ENCODE measurements around the gene CAMTA1. TPM values are rescaled to one million over a fixed set of nuclear protein-coding genes. Genes with fewer than 3 reads are reported as not detected.

Gene CAMTA1
- polyA plus RNA-seq, 3 donors = 82.3 to 84.7 (median 83.6) TPM

GRCh38 chr1:7018826-7019225 lies 233.6 kb downstream of the CAMTA1 start:
- no peak for DNase-seq (ENCODE audit: low read depth in 3 of 3, low spot score in 2 of 3)

GRCh38 chr1:7019510-7019909 lies 234.3 kb downstream of the CAMTA1 start:
- no peak for DNase-seq (ENCODE audit: low read depth in 3 of 3, low spot score in 2 of 3)

GRCh38 chr1:7022058-7022457 lies 236.8 kb downstream of the CAMTA1 start:
- DNase-seq (ENCODE audit: low read depth in 3 of 3, low spot score in 2 of 3) = no peak

GRCh38 chr1:7025013-7025412 lies 239.8 kb downstream of the CAMTA1 start:
- DNase-seq (ENCODE audit: low read depth in 3 of 3, low spot score in 2 of 3) = no peak

GRCh38 chr1:7026169-7026568 lies 240.9 kb downstream of the CAMTA1 start:
- DNase-seq (ENCODE audit: low read depth in 3 of 3, low spot score in 2 of 3) = no peak

GRCh38 chr1:7032992-7033391 lies 247.7 kb downstream of the CAMTA1 start:
- no peak for DNase-seq (ENCODE audit: low read depth in 3 of 3, low spot score in 2 of 3)

GRCh38 chr1:7036386-7036785 lies 251.1 kb downstream of the CAMTA1 start:
- DNase-seq (ENCODE audit: low read depth in 3 of 3, low spot score in 2 of 3) = no peak

GRCh38 chr1:7039590-7040220 lies 254.5 kb downstream of the CAMTA1 start:
- DNase-seq (ENCODE audit: low read depth in 3 of 3, low spot score in 2 of 3) = no peak

- DNase-seq (ENCODE audit: low read depth in 3 of 3, low spot score in 2 of 3) = no peak
Observed at GRCh38 chr1:7040969-7041695, 255.9 kb downstream of the CAMTA1 start.

GRCh38 chr1:7042322-7043190 lies 257.3 kb downstream of the CAMTA1 start:
- no peak for DNase-seq (ENCODE audit: low read depth in 3 of 3, low spot score in 2 of 3)

GRCh38 chr1:7043191-7043549 lies 257.9 kb downstream of the CAMTA1 start:
- no peak for DNase-seq (ENCODE audit: low read depth in 3 of 3, low spot score in 2 of 3)

- DNase-seq (ENCODE audit: low read depth in 3 of 3, low spot score in 2 of 3) = no peak
Observed at GRCh38 chr1:7043719-7044535, 258.7 kb downstream of the CAMTA1 start.

- DNase-seq (ENCODE audit: low read depth in 3 of 3, low spot score in 2 of 3) = no peak
Observed at GRCh38 chr1:7045897-7046296, 260.6 kb downstream of the CAMTA1 start.

GRCh38 chr1:7046314-7046713 lies 261.1 kb downstream of the CAMTA1 start:
- DNase-seq (ENCODE audit: low read depth in 3 of 3, low spot score in 2 of 3) = peak in 2 of 3 donors; percentile 33 to 67

GRCh38 chr1:7046891-7047290 lies 261.6 kb downstream of the CAMTA1 start:
- DNase-seq (ENCODE audit: low read depth in 3 of 3, low spot score in 2 of 3) = no peak

- no peak for DNase-seq (ENCODE audit: low read depth in 3 of 3, low spot score in 2 of 3)
Observed at GRCh38 chr1:7047866-7048265, 262.6 kb downstream of the CAMTA1 start.

- DNase-seq (ENCODE audit: low read depth in 3 of 3, low spot score in 2 of 3) = no peak
Observed at GRCh38 chr1:7048395-7048794, 263.1 kb downstream of the CAMTA1 start.

- DNase-seq (ENCODE audit: low read depth in 3 of 3, low spot score in 2 of 3) = no peak
Observed at GRCh38 chr1:7049913-7050625, 264.8 kb downstream of the CAMTA1 start.

- no peak for DNase-seq (ENCODE audit: low read depth in 3 of 3, low spot score in 2 of 3)
Observed at GRCh38 chr1:7050751-7051665, 265.8 kb downstream of the CAMTA1 start.
